IMR-90 (cell line): ENCODE measurements around the gene PCGF6. TPM values are rescaled to one million over a fixed set of nuclear protein-coding genes. Genes with fewer than 3 reads are reported as not detected.

Experiments
- ATAC-seq: fragments of 200-7000 bp; cut with Tn5 transposase; 2 replicates; pipeline ENCODE4 v1.9.1; 2020; ENCODE audit warnings: low read depth, mild to moderate bottlenecking, moderate library complexity
- BruUV-seq: library from RNA; stranded (reverse); fragments of 400-500 nt; replicated peaks from 2 replicates; lab custom pipeline; 2021; lab: Mats Ljungman, UMichigan
- CTCF ChIA-PET: fragments of 300-600 bp; formaldehyde crosslinking; extraction: SDS; loops from one replicate; lab custom pipeline; 2021; ENCODE audit warnings: antibody characterized with exemption; lab: Yijun Ruan, JAX
- POLR2A ChIA-PET: fragments of 300-600 bp; sonication (Branson Sonifier 250); formaldehyde crosslinking; loops from one replicate; lab custom pipeline; 2022; ENCODE audit warnings: antibody characterized with exemption; ENCODE audit not compliant: unreplicated experiment; lab: Charles Lee
- DNase-seq: peaks from one replicate; pipeline ENCODE4 v3.0.0; 2013
- H2AFZ ChIP-seq: replicated peaks from 2 replicates; pipeline ENCODE3; 2013; ENCODE audit warnings: low read length, mild to moderate bottlenecking; ENCODE audit not compliant: poor library complexity
- H2AK5ac ChIP-seq: 2 replicates; pipeline ENCODE4 v1.6.1; 2013; ENCODE audit warnings: low read depth, low read length, inconsistent platforms
- H2AK9ac ChIP-seq: replicated peaks from 2 replicates; pipeline ENCODE3; 2013; ENCODE audit warnings: mild to moderate bottlenecking, low read depth, low read length, moderate library complexity; ENCODE audit not compliant: poor library complexity
- H2BK120ac ChIP-seq: 2 replicates; pipeline ENCODE4 v1.6.1; 2013; ENCODE audit warnings: low read depth, low read length, inconsistent platforms
- H2BK15ac ChIP-seq: 3 replicates; pipeline ENCODE4 v1.6.1; 2013; ENCODE audit warnings: low read depth, low read length, inconsistent platforms
- H2BK20ac ChIP-seq: 2 replicates; pipeline ENCODE4 v1.6.1; 2013; ENCODE audit warnings: low read depth, mild to moderate bottlenecking, inconsistent platforms, low read length, moderate library complexity
- H2BK5ac ChIP-seq: 2 replicates; pipeline ENCODE4 v1.6.1; 2013; ENCODE audit warnings: mild to moderate bottlenecking, low read depth, low read length, inconsistent platforms; ENCODE audit not compliant: poor library complexity, severe bottlenecking
- H3K14ac ChIP-seq: replicated peaks from 2 replicates; pipeline ENCODE4 v1.6.1; 2013; ENCODE audit warnings: low read depth, low read length, inconsistent platforms
- H3K18ac ChIP-seq: 2 replicates; pipeline ENCODE4 v1.6.1; 2013; ENCODE audit warnings: low read depth, low read length, control low read depth
- H3K23ac ChIP-seq: 2 replicates; pipeline ENCODE4 v1.6.1; 2013; ENCODE audit warnings: low read depth, low read length, inconsistent platforms
- H3K27ac ChIP-seq: 2 replicates; pipeline ENCODE4 v1.5.1; 2013; ENCODE audit warnings: mild to moderate bottlenecking, control low read depth, low read length; ENCODE audit not compliant: insufficient read depth
- H3K27me3 ChIP-seq: 2 replicates; pipeline ENCODE4 v1.6.1; 2013; ENCODE audit warnings: low read length; ENCODE audit not compliant: control insufficient read depth, insufficient read depth
- H3K36me3 ChIP-seq: 2 replicates; pipeline ENCODE4 v1.6.1; 2013; ENCODE audit warnings: low read length, mixed read lengths; ENCODE audit not compliant: control insufficient read depth, insufficient read depth
- H3K4ac ChIP-seq: 2 replicates; pipeline ENCODE4 v1.6.1; 2013; ENCODE audit warnings: low read depth, low read length, inconsistent platforms
- H3K4me1 ChIP-seq: 2 replicates; pipeline ENCODE4 v1.6.1; 2013; ENCODE audit warnings: low read length, mixed read lengths; ENCODE audit not compliant: control insufficient read depth, insufficient read depth
- H3K4me2 ChIP-seq: 2 replicates; pipeline ENCODE4 v1.6.1; 2013; ENCODE audit warnings: low read depth, mild to moderate bottlenecking, control low read depth, low read length, moderate library complexity
- H3K4me3 ChIP-seq: 2 replicates; pipeline ENCODE4 v1.5.1; 2013; ENCODE audit warnings: low read depth, mild to moderate bottlenecking, control low read depth, low read length, moderate library complexity; ENCODE audit not compliant: insufficient read depth
- H3K56ac ChIP-seq: 2 replicates; pipeline ENCODE4 v1.6.1; 2013; ENCODE audit warnings: low read length, inconsistent platforms; ENCODE audit not compliant: insufficient read depth; ENCODE audit errors: extremely low read depth
- H3K79me1 ChIP-seq, 2 experiments: 2 replicates each; pipeline ENCODE4 v1.6.1; 2013; ENCODE audit warnings: low read length in 2 of 2, inconsistent platforms in 1 of 2, low read depth in 1 of 2
- H3K9ac ChIP-seq: 2 replicates; pipeline ENCODE4 v1.6.1; 2013; ENCODE audit warnings: low read depth, low read length, control low read depth
- H3K9me1 ChIP-seq: 2 replicates; pipeline ENCODE4 v1.6.1; 2013; ENCODE audit warnings: low read length, inconsistent platforms; ENCODE audit not compliant: insufficient read depth
- H3K9me3 ChIP-seq: 2 replicates; pipeline ENCODE4 v1.6.1; 2013; ENCODE audit warnings: low read length; ENCODE audit not compliant: control insufficient read depth, insufficient read depth
- H4K20me1 ChIP-seq: 2 replicates; pipeline ENCODE4 v1.6.1; 2013; ENCODE audit warnings: low read length, inconsistent platforms; ENCODE audit not compliant: insufficient read depth
- H4K5ac ChIP-seq: 2 replicates; pipeline ENCODE4 v1.6.1; 2013; ENCODE audit warnings: mild to moderate bottlenecking, low read depth, low read length, control low read depth
- H4K8ac ChIP-seq, 2 experiments: 2 replicates each; pipeline ENCODE4 v1.6.1; 2013; ENCODE audit warnings: low read depth in 2 of 2, low read length in 2 of 2, control low read depth in 1 of 2, inconsistent platforms in 1 of 2
- H4K91ac ChIP-seq: 2 replicates; pipeline ENCODE4 v1.6.1; 2013; ENCODE audit warnings: low read depth, low read length, inconsistent platforms; ENCODE audit not compliant: insufficient read depth
- BHLHE40 ChIP-seq: fragments of 150-350 bp; IDR thresholded peaks from 2 replicates; pipeline ENCODE4 v1.6.1; 2016; ENCODE audit warnings: mild to moderate bottlenecking, low read depth, low read length
- CEBPB ChIP-seq: IDR thresholded peaks from 2 replicates; pipeline ENCODE4 v1.6.1; 2012; ENCODE audit warnings: low read depth, low read length, improper control_type of control experiment
- CTCF ChIP-seq: conservative IDR thresholded peaks from 2 replicates; pipeline ENCODE4 v1.5.1; 2012; ENCODE audit warnings: mild to moderate bottlenecking, low read depth, low read length, improper control_type of control experiment
- ELK1 ChIP-seq: fragments of 150-350 bp; IDR thresholded peaks from 2 replicates; pipeline ENCODE4 v1.6.1; 2016; ENCODE audit warnings: low read depth, mild to moderate bottlenecking, low read length, moderate library complexity, borderline replicate concordance
- POLR2A ChIP-seq: IDR thresholded peaks from 2 replicates; pipeline ENCODE4 v1.6.1; 2012; ENCODE audit warnings: mild to moderate bottlenecking, low read depth, low read length
- USF2 ChIP-seq: fragments of 150-350 bp; IDR thresholded peaks from 2 replicates; pipeline ENCODE4 v1.6.1; 2017; ENCODE audit warnings: mild to moderate bottlenecking, antibody characterized with exemption, low read length, low read depth
- WGBS, 2 experiments: methylation state at CpG; one replicate each; pipeline versions ENCODE4 v1.1.5 to v1.1.7; 2013; ENCODE audit warnings: missing lambda C conversion rate in 2 of 2; ENCODE audit not compliant: insufficient read length in 1 of 2; ENCODE audit errors: extremely low coverage in 2 of 2; 5-methylcytosine and 5-hydroxymethylcytosine counted together
- dilution Hi-C: fragments of 300-500 bp; cut with HindIII; formaldehyde crosslinking; loops from one replicate; pipeline ENCODE4 v1.14.3; 2018; ENCODE audit warnings: low sequenced_read_pairs; ENCODE audit not compliant: unreplicated experiment
- in situ Hi-C: fragments of 300-500 bp; cut with MboI; formaldehyde crosslinking; loops from 3 replicates; pipeline ENCODE4 v1.14.3; 2019; ENCODE audit warnings: low sequenced_read_pairs, inconsistent platforms, mixed read lengths
- intact Hi-C: fragments of 100-400 bp; cut with micrococcal nuclease; formaldehyde crosslinking; loops from 2 replicates; pipeline ENCODE4 v1.10.0; 2022
- polyA plus RNA-seq, 3 experiments: library from polyadenylated mRNA; depleted of rRNA; stranded (reverse); fragments of >200 nt; gene quantifications; 2 replicates each; pipeline ENCODE4 v1.2.3, GENCODE V29; 2012; ENCODE audit warnings: low replicate concordance in 1 of 3
- total RNA-seq: library from RNA; depleted of rRNA; stranded (reverse); fragments of >200 nt; gene quantifications from 2 replicates; pipeline ENCODE4 v1.2.3, GENCODE V29; 2012

PCGF6 gene
- total and polyA plus RNA-seq, 2 of the 4 experiments (the other 2 are of a cell fraction), result 4.9 to 6.5 TPM

GRCh38 chr10:103284170-103284569 is 66.8 kb downstream of the PCGF6 start:
- no peak overlapping the region for H3K4ac ChIP-seq
- no peaks in the 10 kb centered on the region; the same call in 1 of the 2 replicates for H3K27me3 ChIP-seq
- no peak overlapping the region for H3K27ac ChIP-seq
- H4K5ac ChIP-seq, result no peak overlapping the region
- no peak overlapping the region for H3K9ac ChIP-seq
- H2AFZ ChIP-seq, result no peak overlapping the region
- TF ChIP-seq POLR2A (no peak), ELK1 (no peak), CTCF (no peak), CEBPB (peak; percentile 31; the same call in 1 of the 2 replicates), BHLHE40 (no peak), USF2 (no peak)
- no peak overlapping the region for H3K23ac ChIP-seq
- BruUV-seq, result no TSS peak
- no peaks in the 10 kb centered on the region; a peak in 1 of 4 replicates for H3K79me1 ChIP-seq
- DNase-seq (no peak), ATAC-seq (no peak)
- H2BK120ac ChIP-seq, result no peak overlapping the region
- dilution Hi-C loops (no loop called here), in situ Hi-C loops (no loop called here), intact Hi-C loops (no loop called here)
- no peaks in the 10 kb centered on the region for H3K9me1 ChIP-seq
- H3K36me3 ChIP-seq, result no peaks in the 10 kb centered on the region; the same call in 1 of the 2 replicates
- H4K91ac ChIP-seq, result no peak overlapping the region
- ChIA-PET POLR2A (no interaction called here), CTCF (interaction anchor here (0.6 kb wide), 1 partner anchor 191 kb away, joined by 5 read pairs; no protein-coding TSS in a partner anchor)
- no peak overlapping the region for H2AK9ac ChIP-seq
- WGBS, 2 experiments, result no CpG with 5 or more reads among the region's 11 CpGs
- no peaks in the 10 kb centered on the region for H3K9me3 ChIP-seq
- no peak overlapping the region for H2BK15ac ChIP-seq
- no peak overlapping the region for H3K4me3 ChIP-seq
- H3K14ac ChIP-seq, result no peak overlapping the region
- no peak overlapping the region for H4K8ac ChIP-seq
- no peak overlapping the region for H3K4me2 ChIP-seq
- H3K56ac ChIP-seq, result no peak overlapping the region
- H4K20me1 ChIP-seq, result peaks cover 4% of the 10 kb centered on the region; the same call in 1 of the 2 replicates
- no peak overlapping the region for H2BK20ac ChIP-seq
- H3K18ac ChIP-seq, result no peak overlapping the region
- no peaks in the 10 kb centered on the region for H3K4me1 ChIP-seq
- H2BK5ac ChIP-seq, result no peak overlapping the region
- no peak overlapping the region for H2AK5ac ChIP-seq
